GM12875 (cell line): Measurements from ENCODE around the gene GAA.

ENCODE experiments used
- H3K4me3 ChIP-seq: one replicate; pipeline ENCODE4 v1.5.1; 2011; ENCODE audit warnings: low read depth, low read length, control low read depth
- CTCF ChIP-seq: IDR thresholded peaks from 2 replicates; pipeline ENCODE4 v1.5.1; 2011; ENCODE audit warnings: low read depth, mild to moderate bottlenecking, control low read depth, inconsistent platforms, low read length, moderate library complexity, borderline replicate concordance; ENCODE audit not compliant: insufficient read depth

GAA gene

GRCh38 chr17:80061421-80061820, 40.0 kb upstream of the GAA start:
- no peak for TF ChIP-seq CTCF

DNA sequence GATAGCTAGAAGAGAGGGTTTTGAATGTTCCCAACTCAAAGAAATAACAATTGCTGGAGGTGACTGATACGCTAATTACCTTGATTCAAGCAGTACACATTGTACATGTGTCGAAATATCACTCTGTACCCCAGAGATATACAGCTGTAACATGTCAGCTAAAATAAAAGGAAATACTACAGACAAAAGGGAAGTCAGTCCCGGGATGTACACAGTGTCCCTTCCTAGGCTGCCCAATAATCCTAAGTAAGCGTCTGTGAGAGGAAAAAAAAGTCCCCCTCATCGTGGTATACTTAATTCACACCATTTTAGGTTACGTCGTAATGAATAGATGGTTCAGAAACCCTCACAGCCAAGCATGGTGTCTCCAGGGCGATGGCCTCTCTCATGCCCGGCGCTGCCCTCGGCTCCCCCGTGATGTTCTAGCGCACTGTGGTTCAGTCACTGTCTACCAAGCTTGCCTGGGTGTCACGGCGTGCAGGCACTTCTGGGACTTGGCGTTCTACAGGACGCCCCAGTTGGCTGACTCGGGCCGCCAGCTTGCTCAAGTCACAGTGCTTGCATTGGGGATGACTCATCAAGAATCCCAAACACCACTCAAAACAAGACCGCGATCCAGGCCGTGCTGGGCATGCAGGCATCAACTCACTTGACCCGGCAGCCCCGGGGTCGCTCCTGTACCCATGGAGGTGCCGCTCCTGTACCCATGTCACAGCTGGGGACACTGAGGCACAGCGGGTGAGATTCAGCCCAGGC, 37.4 kb upstream of the GAA start:
- no peak overlapping the region for H3K4me3 ChIP-seq
- TF ChIP-seq CTCF, result no peak

More at GRCh38 chr17:80061421-80061820, 40.0 kb upstream of the GAA start:
- no peak overlapping the region for H3K4me3 ChIP-seq

DNA sequence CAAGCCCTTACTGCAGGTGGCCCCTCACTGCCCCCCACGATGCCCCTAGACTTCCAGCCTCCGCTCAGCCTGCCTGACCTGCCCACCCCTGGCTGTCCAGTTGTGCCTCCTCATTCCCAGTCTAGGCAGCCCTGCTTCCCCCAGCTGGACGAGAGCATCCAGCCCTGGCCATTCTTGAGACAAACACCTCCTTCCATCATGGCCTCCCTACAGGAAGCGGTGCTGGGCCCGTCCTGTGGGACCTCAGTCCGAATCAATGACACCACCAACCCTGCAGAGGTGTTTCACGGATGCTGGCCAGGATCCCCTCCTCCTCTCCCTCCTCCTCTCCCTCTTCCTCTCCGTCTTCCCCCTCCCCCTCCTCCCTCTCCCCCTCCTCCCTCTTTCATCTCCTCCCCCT, 36.7 kb upstream of the GAA start:
- no peak for TF ChIP-seq CTCF
- H3K4me3 ChIP-seq, result no peak overlapping the region

DNA sequence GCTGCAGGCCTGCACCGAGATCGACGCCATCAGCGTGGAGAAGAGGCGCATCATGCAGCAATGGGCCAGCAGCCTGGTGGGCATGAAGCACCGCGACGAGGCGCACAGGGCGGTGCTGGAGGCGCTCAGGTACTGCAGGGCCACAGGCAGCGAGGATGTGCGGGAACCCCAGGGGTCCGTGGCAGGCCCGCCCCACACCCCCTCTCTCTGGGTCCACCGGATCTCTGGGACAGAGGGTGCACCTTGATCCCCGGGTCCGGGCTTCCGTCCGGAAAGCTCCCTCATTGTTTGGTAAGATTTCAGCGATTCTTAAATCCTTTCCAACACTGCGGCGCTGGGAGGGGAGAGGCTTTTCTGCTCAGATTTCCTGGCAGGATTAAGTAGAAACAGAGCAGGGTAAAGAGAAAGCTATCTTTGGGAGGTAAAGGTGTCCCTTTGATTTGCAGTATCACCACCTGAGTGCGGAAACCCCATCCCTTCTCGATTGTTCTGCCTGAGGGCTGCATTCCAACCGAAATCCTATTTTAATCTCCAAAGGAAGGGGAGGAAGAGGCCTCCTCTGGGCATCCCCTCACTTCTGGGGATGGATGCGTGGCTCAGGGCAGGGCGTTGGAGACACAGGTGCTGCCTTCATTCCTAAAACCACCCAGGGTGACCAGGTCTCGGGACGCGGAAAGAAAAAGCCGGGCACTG, 35.8 kb upstream of the GAA start:
- no peak overlapping the region for H3K4me3 ChIP-seq
- no peak for TF ChIP-seq CTCF

- H3K4me3 ChIP-seq, result no peak overlapping the region
- TF ChIP-seq CTCF, result no peak
Measured at GRCh38 chr17:80067393-80067986, 33.9 kb upstream of the GAA start.

GRCh38 chr17:80068301-80069222, 32.8 kb upstream of the GAA start:
- no peak overlapping the region for H3K4me3 ChIP-seq
- TF ChIP-seq CTCF, result no peak
